Inferior parietal cortex (tissue), 1 donor: ENCODE measurements around the gene PTX3.

Source experiments
- DNase-seq: peaks from one replicate; pipeline ENCODE4 v3.0.0-alpha.2; 2016; ENCODE audit errors: extremely low spot score

Gene PTX3

GRCh38 chr3:157475921-157476414 lies 39.3 kb downstream of the PTX3 start:
- DNase-seq = no peak

- DNase-seq = no peak
These were observed 40.8 kb downstream of the PTX3 start for GRCh38 chr3:157477441-157477840.

GRCh38 chr3:157479464-157480243 lies 43.0 kb downstream of the PTX3 start:
- DNase-seq = no peak

- DNase-seq = no peak
These were observed 50.7 kb downstream of the PTX3 start for GRCh38 chr3:157487339-157487738.

- DNase-seq = no peak
These were observed 51.5 kb downstream of the PTX3 start for GRCh38 chr3:157488144-157488543.

GRCh38 chr3:157491136-157491535 lies 54.5 kb downstream of the PTX3 start:
- DNase-seq = no peak
